HG02970 (cell line): Measurements from ENCODE around the gene A1BG.

Experiments
- ATAC-seq: cut with Tn5 transposase; IDR thresholded peaks from one replicate; pipeline ENCODE4 v1.9.1; 2021; ENCODE audit warnings: mild to moderate bottlenecking, moderate library complexity, moderate number of reproducible peaks; ENCODE audit not compliant: unreplicated experiment, low FRiP score

The A1BG gene

GRCh38 chr19:58305065-58305931, 48.0 kb downstream of the A1BG start, which contains the start of gene ERVK3-1:
Gene ERVK3-1, plus strand, starts transcription at chr19:58305377. Its CDS starts 6,792 bp downstream, at chr19:58312169.
- peak; percentile 96 for ATAC-seq

GRCh38 chr19:58304748-58305064, 48.6 kb downstream of the A1BG start:
- peak; percentile 7 for ATAC-seq

GRCh38 chr19:58304255-58304654, 49.0 kb downstream of the A1BG start:
- ATAC-seq = no peak

- ATAC-seq = no peak
Measured at GRCh38 chr19:58300620-58301019, 52.7 kb downstream of the A1BG start.

- no peak for ATAC-seq
Measured at GRCh38 chr19:58296104-58296503, 57.2 kb downstream of the A1BG start.
